ENCODE results near the gene PNMA8C. TPM values are rescaled to one million over a fixed set of nuclear protein-coding genes. Genes with fewer than 3 reads are reported as not detected.

Gene PNMA8C
- total RNA-seq, 1 donor from 2014 or later, result not detected

GRCh38 chr19:46452186-46452585 lies 23.4 kb upstream of the PNMA8C start:
- no peak for DNase-seq (ENCODE audit: low read depth)
- H3K27me3 ChIP-seq (ENCODE audit: control insufficient read depth, insufficient read depth, low read length), result no peaks in the 10 kb centered on the region
- FAIRE-seq, result no peak
- TF ChIP-seq CTCF (IDR thresholded peaks at IDR 0.05; ENCODE audit: insufficient read depth, low read length, severe bottlenecking), result no peak
- H3K36me3 ChIP-seq (ENCODE audit: control insufficient read depth, insufficient read depth, low read length), result no peaks in the 10 kb centered on the region
- no peak overlapping the region for H3K4me3 ChIP-seq (ENCODE audit: low read depth, low read length)

- H3K27me3 ChIP-seq (ENCODE audit: control insufficient read depth, insufficient read depth, low read length), result no peaks in the 10 kb centered on the region
- DNase-seq (ENCODE audit: low read depth) (peak; percentile 72), FAIRE-seq (no peak)
- H3K4me3 ChIP-seq (ENCODE audit: low read depth, low read length), result no peak overlapping the region
- H3K36me3 ChIP-seq (ENCODE audit: control insufficient read depth, insufficient read depth, low read length), result no peaks in the 10 kb centered on the region
- TF ChIP-seq CTCF (IDR thresholded peaks at IDR 0.05; ENCODE audit: insufficient read depth, low read length, severe bottlenecking), result no peak
Observed at GRCh38 chr19:46451352-46451751, 22.6 kb upstream of the PNMA8C start.

GRCh38 chr19:46450737-46451136 lies 22.0 kb upstream of the PNMA8C start:
- DNase-seq (ENCODE audit: low read depth), result no peak
- no peaks in the 10 kb centered on the region for H3K36me3 ChIP-seq (ENCODE audit: control insufficient read depth, insufficient read depth, low read length)
- no peak for FAIRE-seq
- H3K27me3 ChIP-seq (ENCODE audit: control insufficient read depth, insufficient read depth, low read length), result no peaks in the 10 kb centered on the region
- no peak for TF ChIP-seq CTCF (IDR thresholded peaks at IDR 0.05; ENCODE audit: insufficient read depth, low read length, severe bottlenecking)
- no peak overlapping the region for H3K4me3 ChIP-seq (ENCODE audit: low read depth, low read length)

- Histone ChIP-seq H3K36me3 (ENCODE audit: control insufficient read depth, insufficient read depth, low read length) (no peaks in the 10 kb centered on the region), H3K27me3 (ENCODE audit: control insufficient read depth, insufficient read depth, low read length) (no peaks in the 10 kb centered on the region), H3K4me3 (ENCODE audit: low read depth, low read length) (no peak overlapping the region)
- FAIRE-seq (no peak), DNase-seq (ENCODE audit: low read depth) (no peak)
- TF ChIP-seq CTCF (IDR thresholded peaks at IDR 0.05; ENCODE audit: insufficient read depth, low read length, severe bottlenecking), result no peak
Observed at GRCh38 chr19:46449228-46449627, 20.5 kb upstream of the PNMA8C start.

- no peaks in the 10 kb centered on the region for H3K27me3 ChIP-seq (ENCODE audit: control insufficient read depth, insufficient read depth, low read length)
- no peaks in the 10 kb centered on the region for H3K36me3 ChIP-seq (ENCODE audit: control insufficient read depth, insufficient read depth, low read length)
- no peak overlapping the region for H3K4me3 ChIP-seq (ENCODE audit: low read depth, low read length)
- TF ChIP-seq CTCF (IDR thresholded peaks at IDR 0.05; ENCODE audit: insufficient read depth, low read length, severe bottlenecking), result no peak
- FAIRE-seq (no peak), DNase-seq (ENCODE audit: low read depth) (no peak)
Observed at GRCh38 chr19:46448601-46449000, 19.9 kb upstream of the PNMA8C start.

GRCh38 chr19:46447824-46448223 lies 19.1 kb upstream of the PNMA8C start:
- TF ChIP-seq CTCF (IDR thresholded peaks at IDR 0.05; ENCODE audit: insufficient read depth, low read length, severe bottlenecking), result no peak
- no peak for FAIRE-seq

More at GRCh38 chr19:46447824-46448223, 19.1 kb upstream of the PNMA8C start:
- no peak overlapping the region for H3K4me3 ChIP-seq (ENCODE audit: low read depth, low read length)
- no peaks in the 10 kb centered on the region for H3K36me3 ChIP-seq (ENCODE audit: control insufficient read depth, insufficient read depth, low read length)
- DNase-seq (ENCODE audit: low read depth), result no peak
- no peaks in the 10 kb centered on the region for H3K27me3 ChIP-seq (ENCODE audit: control insufficient read depth, insufficient read depth, low read length)
